ENCODE data around the gene MAML2. TPM values are rescaled to one million over a fixed set of nuclear protein-coding genes. Genes with fewer than 3 reads are reported as not detected.
A peak's percentile ranks its signal among the peaks of the same experiment; 100 is the strongest.

MAML2 gene
- total RNA-seq, 1 donor from 2014 or later = 1.3 TPM

DNA sequence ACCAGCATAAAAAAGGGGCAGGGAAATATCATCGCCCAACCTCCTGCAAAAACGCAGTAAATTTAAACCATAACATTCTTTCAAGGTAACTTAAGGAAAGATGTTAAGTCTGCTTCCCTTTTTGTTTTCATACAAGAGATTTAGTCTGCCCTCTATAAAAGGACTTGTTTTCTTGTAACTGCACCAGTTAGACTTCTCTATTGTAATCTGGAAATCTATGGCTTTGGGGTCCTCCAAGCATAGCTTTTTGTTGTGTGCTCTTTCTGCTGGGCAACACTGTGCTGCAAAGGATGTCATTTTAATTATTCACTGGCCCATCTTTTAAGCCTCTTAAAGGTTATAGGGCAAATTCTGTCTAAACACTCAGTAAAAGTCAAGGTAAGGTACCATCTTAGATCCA, 136.0 kb downstream of the MAML2 start:
- no peak for DNase-seq (ENCODE audit: low read depth)
- TF ChIP-seq, protein P1, sequence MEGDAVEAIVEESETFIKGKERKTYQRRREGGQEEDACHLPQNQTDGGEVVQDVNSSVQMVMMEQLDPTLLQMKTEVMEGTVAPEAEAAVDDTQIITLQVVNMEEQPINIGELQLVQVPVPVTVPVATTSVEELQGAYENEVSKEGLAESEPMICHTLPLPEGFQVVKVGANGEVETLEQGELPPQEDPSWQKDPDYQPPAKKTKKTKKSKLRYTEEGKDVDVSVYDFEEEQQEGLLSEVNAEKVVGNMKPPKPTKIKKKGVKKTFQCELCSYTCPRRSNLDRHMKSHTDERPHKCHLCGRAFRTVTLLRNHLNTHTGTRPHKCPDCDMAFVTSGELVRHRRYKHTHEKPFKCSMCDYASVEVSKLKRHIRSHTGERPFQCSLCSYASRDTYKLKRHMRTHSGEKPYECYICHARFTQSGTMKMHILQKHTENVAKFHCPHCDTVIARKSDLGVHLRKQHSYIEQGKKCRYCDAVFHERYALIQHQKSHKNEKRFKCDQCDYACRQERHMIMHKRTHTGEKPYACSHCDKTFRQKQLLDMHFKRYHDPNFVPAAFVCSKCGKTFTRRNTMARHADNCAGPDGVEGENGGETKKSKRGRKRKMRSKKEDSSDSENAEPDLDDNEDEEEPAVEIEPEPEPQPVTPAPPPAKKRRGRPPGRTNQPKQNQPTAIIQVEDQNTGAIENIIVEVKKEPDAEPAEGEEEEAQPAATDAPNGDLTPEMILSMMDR (IDR thresholded peaks at IDR 0.05; ENCODE audit: insufficient read depth, low read length, severe bottlenecking) = no peak
- no peak for FAIRE-seq
- H3K36me3 ChIP-seq (ENCODE audit: control insufficient read depth, insufficient read depth, low read length) = no peaks in the 10 kb centered on the region
- no peaks in the 10 kb centered on the region for H3K27me3 ChIP-seq (ENCODE audit: control insufficient read depth, insufficient read depth, low read length)
- no peak overlapping the region for H3K4me3 ChIP-seq (ENCODE audit: low read depth, low read length)

DNA sequence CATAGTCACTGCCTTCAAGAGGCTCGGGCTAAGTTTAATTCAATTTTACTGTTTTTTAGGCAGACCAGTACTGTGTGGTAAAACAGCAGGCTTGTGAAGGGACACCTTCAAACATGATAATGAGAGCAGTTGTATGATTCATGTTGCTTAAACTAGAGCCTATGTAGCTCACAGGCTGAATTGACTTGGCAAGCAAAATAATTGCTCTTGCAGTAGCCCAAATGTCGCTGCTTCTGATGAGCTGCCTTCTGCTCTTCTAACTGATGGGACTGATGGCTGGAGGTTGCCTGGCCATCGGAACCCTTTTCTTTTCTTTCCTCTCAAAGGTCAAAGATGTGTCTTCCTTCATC, 137.6 kb downstream of the MAML2 start:
- no peak for DNase-seq (ENCODE audit: low read depth)
- TF ChIP-seq, protein P1 (IDR thresholded peaks at IDR 0.05; ENCODE audit: insufficient read depth, low read length, severe bottlenecking) = no peak
- no peak for FAIRE-seq
- H3K4me3 ChIP-seq (ENCODE audit: low read depth, low read length) = no peak overlapping the region
- H3K27me3 ChIP-seq (ENCODE audit: control insufficient read depth, insufficient read depth, low read length) = no peaks in the 10 kb centered on the region
- no peaks in the 10 kb centered on the region for H3K36me3 ChIP-seq (ENCODE audit: control insufficient read depth, insufficient read depth, low read length)

DNA sequence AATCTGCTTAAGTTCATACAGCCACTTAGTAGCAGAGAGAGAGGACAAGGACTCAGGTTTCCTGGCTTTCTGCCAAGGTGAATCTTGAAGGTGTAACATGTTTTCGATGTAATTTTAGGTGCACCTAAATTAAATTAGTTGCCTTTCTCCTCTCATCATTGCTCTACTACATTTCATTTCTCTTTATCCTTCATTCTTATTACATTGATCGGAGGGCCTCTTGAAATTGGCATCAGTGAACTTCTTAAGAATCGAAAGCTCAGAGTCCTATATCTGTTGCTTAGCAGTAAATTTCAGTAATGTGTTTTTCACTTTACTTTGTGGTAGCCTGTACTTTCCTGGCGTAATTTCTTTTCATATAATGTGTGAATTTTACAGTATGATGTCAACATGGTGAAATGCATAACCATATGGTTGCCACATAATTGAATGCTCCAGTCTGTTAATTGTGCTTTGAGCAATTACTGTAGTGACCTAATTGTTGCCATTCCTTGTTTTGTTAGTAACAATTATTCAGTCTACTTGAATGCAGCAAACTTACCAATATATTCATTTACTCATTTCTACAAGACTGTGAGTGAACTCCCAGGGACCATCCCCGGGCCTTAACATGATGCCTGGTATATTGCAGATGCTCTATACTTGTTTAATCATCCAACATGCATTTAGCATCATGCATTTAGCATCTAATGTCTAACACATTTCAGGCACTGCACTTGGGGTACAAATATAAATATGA, 138.1 kb downstream of the MAML2 start:
- H3K27me3 ChIP-seq (ENCODE audit: control insufficient read depth, insufficient read depth, low read length) = no peaks in the 10 kb centered on the region
- no peak for DNase-seq (ENCODE audit: low read depth)
- TF ChIP-seq, protein P1 (IDR thresholded peaks at IDR 0.05; ENCODE audit: insufficient read depth, low read length, severe bottlenecking) = no peak
- no peaks in the 10 kb centered on the region for H3K36me3 ChIP-seq (ENCODE audit: control insufficient read depth, insufficient read depth, low read length)
- no peak overlapping the region for H3K4me3 ChIP-seq (ENCODE audit: low read depth, low read length)
- no peak for FAIRE-seq

DNA sequence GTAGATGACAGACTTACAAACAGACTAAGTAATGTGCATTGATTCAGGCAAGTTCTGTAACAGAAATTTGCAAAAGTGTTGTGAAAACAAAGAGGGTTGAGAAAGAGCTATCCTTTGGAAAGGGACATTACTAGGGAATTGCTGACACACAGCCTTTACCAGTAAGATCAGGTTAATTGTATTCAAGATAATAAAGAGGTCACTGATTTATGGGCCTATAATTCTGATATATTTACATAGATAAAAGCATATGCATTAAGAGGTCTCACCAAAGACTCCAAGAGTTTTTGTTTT, 138.7 kb downstream of the MAML2 start:
- TF ChIP-seq, protein P1 (IDR thresholded peaks at IDR 0.05; ENCODE audit: insufficient read depth, low read length, severe bottlenecking) = no peak
- Histone ChIP-seq H3K4me3 (ENCODE audit: low read depth, low read length) (no peak overlapping the region), H3K36me3 (ENCODE audit: control insufficient read depth, insufficient read depth, low read length) (no peaks in the 10 kb centered on the region), H3K27me3 (ENCODE audit: control insufficient read depth, insufficient read depth, low read length) (no peaks in the 10 kb centered on the region)
- DNase-seq (ENCODE audit: low read depth) (no peak), FAIRE-seq (no peak)

DNA sequence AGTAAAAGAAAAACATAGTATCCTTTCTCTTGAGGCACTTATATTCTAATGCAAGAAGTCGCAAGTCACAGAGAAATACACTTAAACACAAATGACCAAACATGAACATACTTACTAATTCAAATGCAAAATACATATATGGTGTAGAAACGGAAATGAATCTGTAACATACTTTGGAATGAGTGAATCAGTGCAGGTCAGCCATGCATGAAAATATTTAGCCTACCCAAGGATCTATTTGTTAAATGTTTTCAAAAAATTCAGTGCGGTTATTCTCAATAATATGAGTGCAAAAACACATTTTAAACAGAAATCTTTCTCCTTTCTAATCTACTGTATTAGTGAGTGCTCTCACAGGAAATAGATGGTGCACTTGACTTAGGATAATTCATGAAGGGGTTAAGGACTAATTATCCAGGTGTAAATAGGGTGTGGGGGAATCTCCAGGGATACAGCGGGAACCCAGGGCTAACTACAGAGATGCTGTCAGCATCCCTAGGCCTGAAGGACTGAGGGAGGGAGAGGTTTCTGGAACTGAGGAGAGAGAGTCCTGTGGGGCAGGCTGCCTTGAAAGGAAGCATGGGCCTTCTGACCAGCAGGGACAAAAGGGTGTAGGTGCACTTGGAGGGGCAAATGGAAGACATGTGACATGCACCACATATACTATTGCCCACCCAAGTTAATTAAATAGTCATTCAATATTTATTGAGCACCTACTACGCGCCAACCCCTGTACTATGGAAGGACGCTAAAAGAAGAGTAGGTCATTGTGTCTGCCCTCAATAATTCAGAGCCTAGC, 139.2 kb downstream of the MAML2 start:
- Histone ChIP-seq H3K27me3 (ENCODE audit: control insufficient read depth, insufficient read depth, low read length) (no peaks in the 10 kb centered on the region), H3K4me3 (ENCODE audit: low read depth, low read length) (no peak overlapping the region), H3K36me3 (ENCODE audit: control insufficient read depth, insufficient read depth, low read length) (no peaks in the 10 kb centered on the region)
- TF ChIP-seq, protein P1 (IDR thresholded peaks at IDR 0.05; ENCODE audit: insufficient read depth, low read length, severe bottlenecking) = no peak
- FAIRE-seq (no peak), DNase-seq (ENCODE audit: low read depth) (peak; percentile 42)
